Nephron (organoid): ENCODE data around the gene OR6S1.

ENCODE experiments used
- H3K27ac Mint-ChIP-seq, 3 experiments: 2 replicates each; pipeline ENCODE4 v1.8.0; 2020; ENCODE audit warnings: mixed read lengths in 3 of 3, mild to moderate bottlenecking in 2 of 3, moderate library complexity in 1 of 3
- H3K27me3 Mint-ChIP-seq: 2 replicates; pipeline ENCODE4 v1.8.0; 2021; ENCODE audit warnings: low read depth, mild to moderate bottlenecking, moderate library complexity, mixed read lengths
- H3K36me3 Mint-ChIP-seq: 2 replicates; pipeline ENCODE4 v1.8.0; 2020; ENCODE audit warnings: low read depth, mixed read lengths
- H3K4me1 Mint-ChIP-seq: 2 replicates; pipeline ENCODE4 v1.8.0; 2020; ENCODE audit warnings: mixed read lengths
- H3K4me3 Mint-ChIP-seq, 3 experiments: 2 replicates each; pipeline ENCODE4 v1.8.0; 2020; ENCODE audit warnings: mild to moderate bottlenecking in 3 of 3, mixed read lengths in 3 of 3, moderate library complexity in 2 of 3
- H3K9me3 Mint-ChIP-seq: 2 replicates; pipeline ENCODE4 v1.8.0; 2020; ENCODE audit warnings: mixed read lengths
- CTCF ChIP-seq, 3 experiments: fragments of 200-600 bp; sonication (generic); IDR thresholded peaks; one replicate each; pipeline ENCODE4 v1.5.0; 2021; ENCODE audit warnings: antibody characterized with exemption in 3 of 3; ENCODE audit not compliant: unreplicated experiment in 3 of 3

The OR6S1 gene

GRCh38 chr14:20591235-20591634, 50.3 kb downstream of the OR6S1 start, which contains the start of gene RNASE12:
RNASE12 (minus strand) TSS chr14:20591376; CDS start chr14:20590723, 653 bp downstream.
- H3K9me3 Mint-ChIP-seq: no peaks in the 10 kb centered on the region
- H3K4me1 Mint-ChIP-seq: no peaks in the 10 kb centered on the region
- H3K4me3 Mint-ChIP-seq: no peak within 1 kb of the TSS
- no peak for TF ChIP-seq CTCF (IDR thresholded peaks at IDR 0.05; ENCODE audit: unreplicated experiment in 3 of 3)
- H3K36me3 Mint-ChIP-seq: no peaks in the 10 kb centered on the region
- H3K27ac Mint-ChIP-seq: no peak within 1 kb of the TSS
- peaks cover 22% of the 10 kb centered on the region for H3K27me3 Mint-ChIP-seq
